Upper lobe of right lung (tissue), 1 donor: ENCODE data around the gene GYPC. TPM values are rescaled to one million over a fixed set of nuclear protein-coding genes. Genes with fewer than 3 reads are reported as not detected.

Source experiments
- ATAC-seq: fragments of 200-7000 bp; cut with Tn5 transposase; one replicate; pipeline ENCODE4 v1.9.1; 2020; ENCODE audit warnings: mild to moderate bottlenecking, moderate library complexity
- DNase-seq: peaks from one replicate; pipeline ENCODE4 v3.0.0-alpha.2; 2020
- H3K27ac ChIP-seq: fragments of 200-600 bp; one replicate; pipeline ENCODE4 v1.8.0; 2022
- H3K27me3 ChIP-seq: fragments of 200-600 bp; one replicate; pipeline ENCODE4 v1.8.0; 2022; ENCODE audit warnings: mild to moderate bottlenecking
- H3K36me3 ChIP-seq: fragments of 200-600 bp; one replicate; pipeline ENCODE4 v1.8.0; 2022
- H3K4me1 ChIP-seq: fragments of 200-600 bp; one replicate; pipeline ENCODE4 v1.8.0; 2022
- H3K4me3 ChIP-seq: fragments of 200-600 bp; one replicate; pipeline ENCODE4 v1.8.0; 2022; ENCODE audit warnings: mild to moderate bottlenecking
- H3K9me3 ChIP-seq: fragments of 200-600 bp; one replicate; pipeline ENCODE4 v1.8.0; 2022
- intact Hi-C: fragments of 100-400 bp; cut with DNase I; formaldehyde crosslinking; loops from one replicate; pipeline ENCODE4 v1.11.0; 2022
- total RNA-seq: library from RNA; stranded (reverse); fragmentation: NEBNext Ultra II Directional; extraction: Animal tissue kit (Norgen Biotek cat#: 25700); gene quantifications from one replicate; pipeline ENCODE4 v1.2.1, GENCODE V29; 2021
- TF ChIP-seq, protein P1 (sequence below): fragments of 200-600 bp; IDR thresholded peaks from one replicate; pipeline ENCODE4 v1.8.0; 2022; ENCODE audit warnings: antibody characterized with exemption
- donor health status: DM: no; HTN: yes; CAD: no; lungs with severe emphysema.

Gene GYPC
- total RNA-seq, 1 donor from 2014 or later, result 76.7 TPM

GRCh38 chr2:126679094-126679713 is 23.2 kb downstream of the GYPC start:
- peaks cover 5% of the 10 kb centered on the region for H3K4me1 ChIP-seq
- peaks cover 5% of the 10 kb centered on the region for H3K9me3 ChIP-seq
- no peaks in the 10 kb centered on the region for H3K27me3 ChIP-seq
- DNase-seq (no peak), ATAC-seq (no peak)
- H3K36me3 ChIP-seq, result no peaks in the 10 kb centered on the region
- H3K4me3 ChIP-seq, result no peak overlapping the region
- TF ChIP-seq, protein P1, sequence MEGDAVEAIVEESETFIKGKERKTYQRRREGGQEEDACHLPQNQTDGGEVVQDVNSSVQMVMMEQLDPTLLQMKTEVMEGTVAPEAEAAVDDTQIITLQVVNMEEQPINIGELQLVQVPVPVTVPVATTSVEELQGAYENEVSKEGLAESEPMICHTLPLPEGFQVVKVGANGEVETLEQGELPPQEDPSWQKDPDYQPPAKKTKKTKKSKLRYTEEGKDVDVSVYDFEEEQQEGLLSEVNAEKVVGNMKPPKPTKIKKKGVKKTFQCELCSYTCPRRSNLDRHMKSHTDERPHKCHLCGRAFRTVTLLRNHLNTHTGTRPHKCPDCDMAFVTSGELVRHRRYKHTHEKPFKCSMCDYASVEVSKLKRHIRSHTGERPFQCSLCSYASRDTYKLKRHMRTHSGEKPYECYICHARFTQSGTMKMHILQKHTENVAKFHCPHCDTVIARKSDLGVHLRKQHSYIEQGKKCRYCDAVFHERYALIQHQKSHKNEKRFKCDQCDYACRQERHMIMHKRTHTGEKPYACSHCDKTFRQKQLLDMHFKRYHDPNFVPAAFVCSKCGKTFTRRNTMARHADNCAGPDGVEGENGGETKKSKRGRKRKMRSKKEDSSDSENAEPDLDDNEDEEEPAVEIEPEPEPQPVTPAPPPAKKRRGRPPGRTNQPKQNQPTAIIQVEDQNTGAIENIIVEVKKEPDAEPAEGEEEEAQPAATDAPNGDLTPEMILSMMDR, result no peak
- H3K27ac ChIP-seq, result no peak overlapping the region
- intact Hi-C loops, result no loop called here

DNA sequence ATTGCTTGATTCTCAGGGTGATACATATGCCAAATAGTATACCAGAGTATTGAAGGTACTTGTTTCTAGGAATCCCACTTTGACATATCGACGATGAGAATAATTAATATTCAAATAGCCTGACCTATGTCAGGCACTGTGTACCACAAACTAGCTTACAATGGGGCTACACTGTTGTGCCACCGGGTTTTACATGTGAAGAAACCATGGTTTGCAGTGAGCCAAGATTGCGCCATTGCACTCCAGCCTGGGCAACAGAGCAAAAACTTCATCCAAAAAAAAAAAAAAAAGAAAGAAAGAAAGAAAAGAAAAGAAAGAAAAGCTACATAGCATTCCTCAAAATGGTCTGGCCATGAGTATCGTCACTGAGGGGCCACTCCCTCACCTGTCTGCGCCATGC is 25.5 kb downstream of the GYPC start:
- DNase-seq, result no peak
- TF ChIP-seq, protein P1, result no peak
- H3K4me1 ChIP-seq, result peaks cover 5% of the 10 kb centered on the region

DNA sequence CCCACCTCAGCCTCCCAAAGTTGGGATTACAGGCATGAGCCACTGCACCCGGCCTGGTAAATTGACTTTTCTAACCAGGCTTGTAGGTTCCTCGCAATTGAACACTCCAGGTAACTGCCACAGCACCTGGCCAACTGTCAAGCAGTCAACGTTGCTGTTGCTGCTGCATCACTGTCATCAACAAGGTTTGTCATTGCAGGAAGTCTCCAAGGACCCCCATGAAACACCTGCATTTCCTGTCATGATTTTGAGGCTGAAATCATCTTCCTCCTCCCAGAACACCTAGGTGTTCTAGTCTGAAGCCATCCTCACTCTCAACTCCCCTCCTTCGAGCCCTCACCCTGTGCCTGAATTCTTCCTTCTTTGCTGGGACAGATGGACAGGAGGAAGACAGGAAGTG is 29.7 kb downstream of the GYPC start:
- H3K9me3 ChIP-seq, result no peaks in the 10 kb centered on the region
- ATAC-seq (no peak), DNase-seq (no peak)
- H3K27me3 ChIP-seq, result no peaks in the 10 kb centered on the region
- H3K4me3 ChIP-seq, result no peak overlapping the region
- no peak overlapping the region for H3K27ac ChIP-seq
- H3K4me1 ChIP-seq, result peaks cover 5% of the 10 kb centered on the region
- TF ChIP-seq, protein P1, result no peak
- H3K36me3 ChIP-seq, result no peaks in the 10 kb centered on the region
- intact Hi-C loops, result no loop called here

More for the DNA sequence above, 25.5 kb downstream of the GYPC start:
- H3K4me3 ChIP-seq, result no peak overlapping the region
- no peak overlapping the region for H3K27ac ChIP-seq
- no peaks in the 10 kb centered on the region for H3K36me3 ChIP-seq
- H3K9me3 ChIP-seq, result no peaks in the 10 kb centered on the region
- ATAC-seq, result no peak
- intact Hi-C loops, result no loop called here
- H3K27me3 ChIP-seq, result no peaks in the 10 kb centered on the region

DNA sequence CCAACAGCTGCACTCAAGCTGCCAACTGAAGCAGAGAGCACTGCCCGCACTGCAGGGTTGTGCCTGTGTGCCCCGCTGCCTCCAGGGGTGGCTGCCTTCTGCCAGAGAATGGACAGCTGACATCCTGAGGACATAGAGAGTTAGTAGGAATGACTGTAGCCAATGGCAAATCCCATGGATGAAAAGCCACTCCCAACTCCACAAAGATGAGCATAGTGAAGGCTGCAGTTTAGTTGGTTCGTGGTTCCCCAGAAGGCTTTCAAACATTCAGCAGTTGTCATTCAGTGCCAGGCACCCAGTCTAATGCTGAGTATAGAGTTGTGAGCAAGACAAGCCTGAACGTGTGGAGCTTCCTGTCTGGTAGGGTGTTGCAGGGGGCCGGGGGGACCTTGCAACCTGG is 30.3 kb downstream of the GYPC start:
- no peaks in the 10 kb centered on the region for H3K36me3 ChIP-seq
- H3K9me3 ChIP-seq, result no peaks in the 10 kb centered on the region
- no peak overlapping the region for H3K4me3 ChIP-seq
- DNase-seq, result no peak
- peaks cover 5% of the 10 kb centered on the region for H3K4me1 ChIP-seq
- TF ChIP-seq, protein P1, result no peak
- ATAC-seq, result no peak
- H3K27me3 ChIP-seq, result no peaks in the 10 kb centered on the region
- intact Hi-C loops, result no loop called here
- no peak overlapping the region for H3K27ac ChIP-seq

DNA sequence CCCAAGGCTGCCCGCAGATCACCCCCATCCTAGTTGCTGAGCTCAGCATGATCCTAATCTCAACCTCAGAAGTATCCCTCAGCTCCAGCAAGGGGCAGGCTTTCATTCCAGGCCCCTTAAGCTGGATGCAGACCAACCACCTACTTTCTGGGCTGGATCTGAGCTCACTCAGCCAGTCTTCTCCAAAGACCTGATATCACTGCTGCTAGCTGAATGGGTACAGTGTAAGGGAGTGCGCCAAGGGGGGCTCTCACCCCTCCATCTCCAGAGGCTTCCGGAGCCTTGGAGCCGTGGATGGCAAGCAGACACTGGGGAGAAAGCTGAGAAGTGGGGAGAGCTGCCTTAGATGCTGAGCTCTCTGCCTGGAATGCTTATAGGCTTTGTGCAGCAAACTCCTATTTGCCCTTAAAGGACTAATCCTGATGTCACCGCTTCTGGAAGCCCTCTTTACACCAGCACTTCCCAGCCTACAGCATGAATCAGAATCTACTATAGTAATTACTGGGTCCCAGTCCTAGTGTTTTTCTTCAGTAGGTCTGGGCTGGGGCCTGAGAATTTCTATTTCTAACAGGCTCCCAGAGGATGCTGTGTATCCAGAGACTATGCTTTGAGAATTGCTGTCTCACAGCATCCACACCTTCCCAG is 31.0 kb downstream of the GYPC start:
- H3K4me3 ChIP-seq, result no peak overlapping the region
- no peak for DNase-seq
- intact Hi-C loops, result no loop called here
- ATAC-seq, result no peak
- TF ChIP-seq, protein P1, result no peak
- H3K36me3 ChIP-seq, result no peaks in the 10 kb centered on the region
- H3K27me3 ChIP-seq, result no peaks in the 10 kb centered on the region
- H3K27ac ChIP-seq, result no peak overlapping the region
- no peaks in the 10 kb centered on the region for H3K9me3 ChIP-seq
- H3K4me1 ChIP-seq, result peaks cover 3% of the 10 kb centered on the region
